ENCODE results near the gene DMRTC1B.
"Not testable (repeated sequence)": the region's sequence is repeated elsewhere in the genome, so short reads cannot be mapped to it uniquely, and the experiment has no call there.

Gene DMRTC1B

GRCh38 chrX:72776653-72777466, at the start of gene DMRTC1B:
TSS of gene DMRTC1B (plus strand) at chrX:72776890. CDS start at chrX:72845136, 68,246 bp downstream.
- DNase-seq; intact Hi-C loops (cut with DNase I): not testable (repeated sequence)

- DNase-seq = no peak
- intact Hi-C loops (cut with DNase I) = no loop called here
These were observed 48.8 kb upstream of the DMRTC1B start for GRCh38 chrX:72727846-72728245.

GRCh38 chrX:72733636-72734035, 43.1 kb upstream of the DMRTC1B start:
- DNase-seq = peak in 2 of 10 donors; percentile 12 to 65

GRCh38 chrX:72735561-72735960, 41.1 kb upstream of the DMRTC1B start:
- intact Hi-C loops (cut with DNase I) = no loop called here
- no peak for DNase-seq

More at GRCh38 chrX:72733636-72734035, 43.1 kb upstream of the DMRTC1B start:
- intact Hi-C loops (cut with DNase I) = not testable (repeated sequence)

- DNase-seq; intact Hi-C loops (cut with DNase I): not testable (repeated sequence)
These were observed 31.1 kb upstream of the DMRTC1B start for GRCh38 chrX:72745546-72745945.

- intact Hi-C loops (cut with DNase I); DNase-seq: not testable (repeated sequence)
These were observed 28.1 kb upstream of the DMRTC1B start for GRCh38 chrX:72748545-72748944.

- intact Hi-C loops (cut with DNase I); DNase-seq: not testable (repeated sequence)
These were observed 16.2 kb upstream of the DMRTC1B start for GRCh38 chrX:72760454-72760853.

- DNase-seq; intact Hi-C loops (cut with DNase I): not testable (repeated sequence)
These were observed 739 bp downstream of the DMRTC1B start for GRCh38 chrX:72777467-72777790.

- intact Hi-C loops (cut with DNase I); DNase-seq: not testable (repeated sequence)
These were observed 1.5 kb downstream of the DMRTC1B start for GRCh38 chrX:72778146-72778545.

GRCh38 chrX:72782560-72782959, 5.9 kb downstream of the DMRTC1B start, which contains the start of gene FAM236B:
TSS of gene FAM236B (minus strand) at chrX:72782660. CDS start at chrX:72782560, 100 bp downstream.
- intact Hi-C loops (cut with DNase I); DNase-seq: not testable (repeated sequence)

- intact Hi-C loops (cut with DNase I); DNase-seq: not testable (repeated sequence)
These were observed 6.8 kb downstream of the DMRTC1B start for GRCh38 chrX:72783365-72783936.

- intact Hi-C loops (cut with DNase I); DNase-seq: not testable (repeated sequence)
These were observed 7.3 kb downstream of the DMRTC1B start for GRCh38 chrX:72783964-72784363.

- intact Hi-C loops (cut with DNase I); DNase-seq: not testable (repeated sequence)
These were observed 11.5 kb downstream of the DMRTC1B start for GRCh38 chrX:72788142-72788541.

- intact Hi-C loops (cut with DNase I) = not testable (repeated sequence)
- DNase-seq = peak in 3 of 10 donors; percentile 0 to 9 (median 0)
These were observed 13.7 kb downstream of the DMRTC1B start for GRCh38 chrX:72790390-72790789.

- DNase-seq; intact Hi-C loops (cut with DNase I): not testable (repeated sequence)
These were observed 31.4 kb downstream of the DMRTC1B start, which contains the start of gene FAM236D for GRCh38 chrX:72808110-72808509. TSS of gene FAM236D (minus strand) at chrX:72808210. CDS start at chrX:72808110, 100 bp downstream.

- intact Hi-C loops (cut with DNase I); DNase-seq: not testable (repeated sequence)
These were observed 54.0 kb downstream of the DMRTC1B start for GRCh38 chrX:72830701-72831100.

GRCh38 chrX:72837532-72837931, 60.8 kb downstream of the DMRTC1B start:
- intact Hi-C loops (cut with DNase I); DNase-seq: not testable (repeated sequence)

- DNase-seq; intact Hi-C loops (cut with DNase I): not testable (repeated sequence)
These were observed 106.2 kb downstream of the DMRTC1B start for GRCh38 chrX:72882898-72883297.

- DNase-seq; intact Hi-C loops (cut with DNase I): not testable (repeated sequence)
These were observed 113.0 kb downstream of the DMRTC1B start for GRCh38 chrX:72889740-72890139.

All from posterior cingulate gyrus (tissue), 11 donors.